HEK293 (cell line): Measurements from ENCODE around the gene VIT.

Experiments
- CTCF ChIA-PET: fragments of 350-600 bp; formaldehyde crosslinking; extraction: SDS; loops from one replicate; lab custom pipeline; 2021; ENCODE audit warnings: antibody characterized with exemption; lab: Yijun Ruan, JAX
- POLR2A ChIA-PET: fragments of 300-600 bp; formaldehyde crosslinking; extraction: SDS; loops from one replicate; lab custom pipeline; 2020; ENCODE audit warnings: antibody characterized with exemption, inconsistent platforms; lab: Yijun Ruan, JAX
- H3K27ac ChIP-seq: fragments of 200-500 bp; sonication (Bioruptor generic); 2 replicates; pipeline ENCODE4 v1.5.1; 2014; ENCODE audit warnings: low read depth, low read length, control low read depth, inconsistent platforms; ENCODE audit errors: extremely low read depth
- H3K36me3 ChIP-seq, 2 experiments: fragments of 200-500 bp in 1 of 2; sonication (Bioruptor generic) in 1 of 2; 1 replicate in 1 of 2; 2 replicates in 1 of 2; pipeline ENCODE4 v1.5.1; 2014 to 2017; ENCODE audit warnings: inconsistent platforms in 2 of 2, low read length in 2 of 2; ENCODE audit not compliant: control insufficient read depth in 2 of 2, insufficient read depth in 1 of 2
- H3K4me1 ChIP-seq: fragments of 200-500 bp; sonication (Bioruptor generic); 2 replicates; pipeline ENCODE4 v1.5.1; 2014; ENCODE audit warnings: mild to moderate bottlenecking, low read length, inconsistent platforms; ENCODE audit not compliant: control insufficient read depth, insufficient read depth
- H3K4me3 ChIP-seq: 2 replicates; pipeline ENCODE4 v1.5.1; 2011; ENCODE audit warnings: low read depth, mild to moderate bottlenecking, control low read depth, low read length, moderate library complexity
- H3K9me3 ChIP-seq: fragments of 200-500 bp; sonication (Bioruptor generic); 2 replicates; pipeline ENCODE4 v1.5.1; 2014; ENCODE audit warnings: low read depth, low read length, inconsistent platforms; ENCODE audit not compliant: control insufficient read depth, insufficient read depth
- GLI4 ChIP-seq: fragments of 450-650 bp; formaldehyde crosslinking; IDR thresholded peaks from 2 replicates; pipeline ENCODE4 v1.5.1; 2016; ENCODE audit warnings: missing biosample characterization, missing genetic modification characterization
- KLF16 ChIP-seq: fragments of 450-650 bp; formaldehyde crosslinking; IDR thresholded peaks from 2 replicates; pipeline ENCODE4 v1.5.1; 2017; ENCODE audit warnings: missing biosample characterization, missing genetic modification characterization
- MEIS1 ChIP-seq: sonication (generic); formaldehyde crosslinking; IDR thresholded peaks from 2 replicates; pipeline ENCODE4 v1.8.1; 2022; ENCODE audit warnings: missing genetic modification reagents, mild to moderate bottlenecking, borderline replicate concordance
- REPIN1 ChIP-seq: fragments of 450-650 bp; formaldehyde crosslinking; IDR thresholded peaks from 2 replicates; pipeline ENCODE4 v1.5.1; 2017; ENCODE audit warnings: missing biosample characterization, missing genetic modification characterization, low read depth
- SALL2 ChIP-seq: fragments of 450-650 bp; formaldehyde crosslinking; IDR thresholded peaks from 2 replicates; pipeline ENCODE4 v1.5.0; 2017; ENCODE audit warnings: missing biosample characterization, mild to moderate bottlenecking, missing genetic modification characterization, borderline replicate concordance
- SP3 ChIP-seq: fragments of 450-650 bp; formaldehyde crosslinking; IDR thresholded peaks from 2 replicates; pipeline ENCODE4 v1.5.1; 2016; ENCODE audit warnings: missing biosample characterization, missing genetic modification characterization
- ZFP37 ChIP-seq: fragments of 450-650 bp; formaldehyde crosslinking; IDR thresholded peaks from 2 replicates; pipeline ENCODE4 v1.5.1; 2016; ENCODE audit warnings: missing biosample characterization, missing genetic modification characterization
- ZNF174 ChIP-seq: fragments of 450-650 bp; formaldehyde crosslinking; IDR thresholded peaks from 2 replicates; pipeline ENCODE4 v1.5.0; 2017; ENCODE audit warnings: missing biosample characterization, mild to moderate bottlenecking, missing genetic modification characterization
- ZNF175 ChIP-seq: fragments of 450-650 bp; formaldehyde crosslinking; IDR thresholded peaks from 2 replicates; pipeline ENCODE4 v1.5.1; 2016; ENCODE audit warnings: missing biosample characterization, missing genetic modification characterization
- ZNF416 ChIP-seq: fragments of 450-650 bp; formaldehyde crosslinking; IDR thresholded peaks from 2 replicates; pipeline ENCODE4 v1.5.1; 2016; ENCODE audit warnings: missing biosample characterization, missing genetic modification characterization
- ZNF433 ChIP-seq: fragments of 450-650 bp; formaldehyde crosslinking; IDR thresholded peaks from 2 replicates; pipeline ENCODE4 v1.5.1; 2016; ENCODE audit warnings: missing biosample characterization, missing genetic modification characterization, low read depth
- ZNF707 ChIP-seq: fragments of 450-650 bp; formaldehyde crosslinking; IDR thresholded peaks from 2 replicates; pipeline ENCODE4 v1.5.1; 2016; ENCODE audit warnings: missing biosample characterization, missing genetic modification characterization
- ZNF785 ChIP-seq: fragments of 450-650 bp; formaldehyde crosslinking; IDR thresholded peaks from 2 replicates; pipeline ENCODE4 v1.5.1; 2016; ENCODE audit warnings: missing biosample characterization, missing genetic modification characterization
- TF ChIP-seq, protein P1 (sequence below): fragments of 450-650 bp; formaldehyde crosslinking; IDR thresholded peaks from 2 replicates; pipeline ENCODE4 v1.5.1; 2016; ENCODE audit warnings: missing biosample characterization, missing genetic modification characterization, low read depth
- TF ChIP-seq, protein P2 (sequence below): fragments of 450-650 bp; formaldehyde crosslinking; IDR thresholded peaks from 2 replicates; pipeline ENCODE4 v1.5.1; 2016; ENCODE audit warnings: missing biosample characterization, missing genetic modification characterization
- TF ChIP-seq, protein P3 (sequence below): fragments of 450-650 bp; formaldehyde crosslinking; IDR thresholded peaks from 2 replicates; pipeline ENCODE4 v1.5.1; 2016; ENCODE audit warnings: missing biosample characterization, missing genetic modification characterization
- TF ChIP-seq, protein P4 (sequence below): fragments of 450-650 bp; formaldehyde crosslinking; IDR thresholded peaks from 2 replicates; pipeline ENCODE4 v1.5.1; 2016; ENCODE audit warnings: missing biosample characterization, missing genetic modification characterization, borderline replicate concordance

Gene VIT

DNA sequence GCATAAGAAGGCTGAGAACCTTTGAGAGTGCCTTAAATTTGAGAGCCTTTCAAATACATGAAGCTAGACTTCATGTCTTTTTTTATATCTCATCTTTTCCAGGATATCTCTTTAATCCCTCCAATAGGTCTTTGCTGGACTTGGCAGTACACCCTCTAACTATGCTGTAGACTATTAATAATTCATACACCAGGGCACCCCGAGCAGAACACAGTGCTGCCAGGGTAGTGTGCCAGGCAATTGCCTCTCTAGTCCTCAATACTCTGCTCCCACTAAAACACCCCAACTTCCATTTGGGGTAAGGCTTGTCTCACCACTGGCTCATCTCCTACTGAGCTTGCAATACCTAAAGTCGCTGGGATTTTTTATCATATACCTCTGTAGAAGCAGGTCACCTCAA, 80.8 kb downstream of the VIT start:
- H3K27ac ChIP-seq = no peak overlapping the region
- H3K4me3 ChIP-seq = no peak overlapping the region
- H3K4me1 ChIP-seq = no peaks in the 10 kb centered on the region
- TF ChIP-seq ZNF416 (tag by site-specific recombination) (no peak), ZNF174 (tag by site-specific recombination) (no peak), REPIN1 (tag by site-specific recombination) (no peak), SP3 (tag by site-specific recombination) (no peak), ZFP37 (tag by site-specific recombination) (no peak), ZNF433 (tag by site-specific recombination) (no peak)
- no peaks in the 10 kb centered on the region for H3K9me3 ChIP-seq
- no peaks in the 10 kb centered on the region for H3K36me3 ChIP-seq
- ChIA-PET POLR2A (no interaction called here), CTCF (interaction anchor here (0.6 to 1.6 kb wide), 3 partner anchors 45 to 113 kb away, joined by 3 to 7 read pairs (median 3); partner anchors contain the start of gene VIT)

DNA sequence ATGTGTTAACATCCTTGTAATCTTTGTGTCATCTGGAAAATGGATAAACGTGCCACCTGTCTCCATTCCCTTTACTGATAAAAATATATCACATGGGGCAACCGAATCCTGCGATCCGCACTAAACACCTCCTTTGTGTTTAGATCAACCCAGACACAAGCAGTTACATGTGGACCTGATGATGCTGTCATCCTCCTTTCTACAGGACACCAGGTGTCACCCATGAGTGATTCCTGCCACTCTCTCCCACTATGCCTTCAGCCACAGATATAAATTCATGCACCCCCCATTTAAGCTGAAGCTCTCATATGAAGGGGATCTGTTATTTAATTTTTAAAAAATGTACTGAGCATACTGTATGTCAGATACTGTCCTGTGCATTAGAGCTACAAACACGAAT, 81.3 kb downstream of the VIT start:
- TF ChIP-seq ZNF785 (tag by site-specific recombination) (no peak), SALL2 (tag by site-specific recombination) (no peak), KLF16 (tag by site-specific recombination) (no peak), MEIS1 (CRISPR knock-in tag) (no peak), GLI4 (tag by site-specific recombination) (no peak), ZNF707 (tag by site-specific recombination) (no peak), ZNF175 (tag by site-specific recombination) (no peak)
- TF ChIP-seq, protein P1, sequence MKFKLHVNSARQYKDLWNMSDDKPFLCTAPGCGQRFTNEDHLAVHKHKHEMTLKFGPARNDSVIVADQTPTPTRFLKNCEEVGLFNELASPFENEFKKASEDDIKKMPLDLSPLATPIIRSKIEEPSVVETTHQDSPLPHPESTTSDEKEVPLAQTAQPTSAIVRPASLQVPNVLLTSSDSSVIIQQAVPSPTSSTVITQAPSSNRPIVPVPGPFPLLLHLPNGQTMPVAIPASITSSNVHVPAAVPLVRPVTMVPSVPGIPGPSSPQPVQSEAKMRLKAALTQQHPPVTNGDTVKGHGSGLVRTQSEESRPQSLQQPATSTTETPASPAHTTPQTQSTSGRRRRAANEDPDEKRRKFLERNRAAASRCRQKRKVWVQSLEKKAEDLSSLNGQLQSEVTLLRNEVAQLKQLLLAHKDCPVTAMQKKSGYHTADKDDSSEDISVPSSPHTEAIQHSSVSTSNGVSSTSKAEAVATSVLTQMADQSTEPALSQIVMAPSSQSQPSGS (tag by site-specific recombination) = no peak
- TF ChIP-seq, protein P2, sequence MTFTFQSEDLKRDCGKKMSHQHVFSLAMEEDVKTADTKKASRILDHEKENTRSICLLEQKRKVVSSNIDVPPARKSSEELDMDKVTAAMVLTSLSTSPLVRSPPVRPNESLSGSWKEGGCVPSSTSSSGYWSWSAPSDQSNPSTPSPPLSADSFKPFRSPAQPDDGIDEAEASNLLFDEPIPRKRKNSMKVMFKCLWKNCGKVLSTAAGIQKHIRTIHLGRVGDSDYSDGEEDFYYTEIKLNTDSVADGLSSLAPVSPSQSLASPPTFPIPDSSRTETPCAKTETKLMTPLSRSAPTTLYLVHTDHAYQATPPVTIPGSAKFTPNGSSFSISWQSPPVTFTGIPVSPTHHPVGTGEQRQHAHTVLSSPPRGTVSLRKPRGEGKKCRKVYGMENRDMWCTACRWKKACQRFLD (tag by site-specific recombination) = no peak
- TF ChIP-seq, protein P3, sequence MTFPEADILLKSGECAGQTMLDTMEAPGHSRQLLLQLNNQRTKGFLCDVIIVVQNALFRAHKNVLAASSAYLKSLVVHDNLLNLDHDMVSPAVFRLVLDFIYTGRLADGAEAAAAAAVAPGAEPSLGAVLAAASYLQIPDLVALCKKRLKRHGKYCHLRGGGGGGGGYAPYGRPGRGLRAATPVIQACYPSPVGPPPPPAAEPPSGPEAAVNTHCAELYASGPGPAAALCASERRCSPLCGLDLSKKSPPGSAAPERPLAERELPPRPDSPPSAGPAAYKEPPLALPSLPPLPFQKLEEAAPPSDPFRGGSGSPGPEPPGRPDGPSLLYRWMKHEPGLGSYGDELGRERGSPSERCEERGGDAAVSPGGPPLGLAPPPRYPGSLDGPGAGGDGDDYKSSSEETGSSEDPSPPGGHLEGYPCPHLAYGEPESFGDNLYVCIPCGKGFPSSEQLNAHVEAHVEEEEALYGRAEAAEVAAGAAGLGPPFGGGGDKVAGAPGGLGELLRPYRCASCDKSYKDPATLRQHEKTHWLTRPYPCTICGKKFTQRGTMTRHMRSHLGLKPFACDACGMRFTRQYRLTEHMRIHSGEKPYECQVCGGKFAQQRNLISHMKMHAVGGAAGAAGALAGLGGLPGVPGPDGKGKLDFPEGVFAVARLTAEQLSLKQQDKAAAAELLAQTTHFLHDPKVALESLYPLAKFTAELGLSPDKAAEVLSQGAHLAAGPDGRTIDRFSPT (tag by site-specific recombination) = no peak
- TF ChIP-seq, protein P4, sequence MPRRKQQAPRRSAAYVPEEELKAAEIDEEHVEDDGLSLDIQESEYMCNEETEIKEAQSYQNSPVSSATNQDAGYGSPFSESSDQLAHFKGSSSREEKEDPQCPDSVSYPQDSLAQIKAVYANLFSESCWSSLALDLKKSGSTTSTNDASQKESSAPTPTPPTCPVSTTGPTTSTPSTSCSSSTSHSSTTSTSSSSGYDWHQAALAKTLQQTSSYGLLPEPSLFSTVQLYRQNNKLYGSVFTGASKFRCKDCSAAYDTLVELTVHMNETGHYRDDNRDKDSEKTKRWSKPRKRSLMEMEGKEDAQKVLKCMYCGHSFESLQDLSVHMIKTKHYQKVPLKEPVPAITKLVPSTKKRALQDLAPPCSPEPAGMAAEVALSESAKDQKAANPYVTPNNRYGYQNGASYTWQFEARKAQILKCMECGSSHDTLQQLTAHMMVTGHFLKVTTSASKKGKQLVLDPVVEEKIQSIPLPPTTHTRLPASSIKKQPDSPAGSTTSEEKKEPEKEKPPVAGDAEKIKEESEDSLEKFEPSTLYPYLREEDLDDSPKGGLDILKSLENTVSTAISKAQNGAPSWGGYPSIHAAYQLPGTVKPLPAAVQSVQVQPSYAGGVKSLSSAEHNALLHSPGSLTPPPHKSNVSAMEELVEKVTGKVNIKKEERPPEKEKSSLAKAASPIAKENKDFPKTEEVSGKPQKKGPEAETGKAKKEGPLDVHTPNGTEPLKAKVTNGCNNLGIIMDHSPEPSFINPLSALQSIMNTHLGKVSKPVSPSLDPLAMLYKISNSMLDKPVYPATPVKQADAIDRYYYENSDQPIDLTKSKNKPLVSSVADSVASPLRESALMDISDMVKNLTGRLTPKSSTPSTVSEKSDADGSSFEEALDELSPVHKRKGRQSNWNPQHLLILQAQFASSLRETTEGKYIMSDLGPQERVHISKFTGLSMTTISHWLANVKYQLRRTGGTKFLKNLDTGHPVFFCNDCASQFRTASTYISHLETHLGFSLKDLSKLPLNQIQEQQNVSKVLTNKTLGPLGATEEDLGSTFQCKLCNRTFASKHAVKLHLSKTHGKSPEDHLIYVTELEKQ (tag by site-specific recombination) = no peak
- H3K4me3 ChIP-seq = no peak overlapping the region
- CTCF ChIA-PET = interaction anchor here (1.2 to 4.4 kb wide), 5 partner anchors 10 to 141 kb away, joined by 3 to 35 read pairs (median 5); no protein-coding TSS in a partner anchor
- H3K4me1 ChIP-seq = no peaks in the 10 kb centered on the region
- no peaks in the 10 kb centered on the region for H3K36me3 ChIP-seq
- no peak overlapping the region for H3K27ac ChIP-seq
- POLR2A ChIA-PET = no interaction called here
- H3K9me3 ChIP-seq = no peaks in the 10 kb centered on the region
